Stimulated activated CD4-positive, alpha-beta T cell treated with anti-CD3 and anti-CD28 coated beads, TNF-alpha, amount 100 ng/mL, for 24 hours (primary cell): ENCODE results near the gene C5orf22.

ENCODE experiments used
- DNase-seq, 3 experiments: peaks; one replicate each; pipeline ENCODE4 v3.0.0-alpha.2; 2020; ENCODE audit warnings: low read depth in 3 of 3

C5orf22 gene

GRCh38 chr5:31604240-31604639 is 72.1 kb downstream of the C5orf22 start:
- DNase-seq = no peak

GRCh38 chr5:31604644-31605043 is 72.5 kb downstream of the C5orf22 start:
- DNase-seq = no peak
